Brain microvascular endothelial cell (primary cell): Measurements from ENCODE around the gene PRPF6.

Experiments
- DNase-seq: peaks from one replicate; pipeline ENCODE4 v3.0.0-alpha.2; 2020
- H3K27ac ChIP-seq: fragments of 250-450 bp; sonication (Bioruptor Pico); 2 replicates; pipeline ENCODE4 v1.5.1; 2020; ENCODE audit warnings: mild to moderate bottlenecking, moderate library complexity
- H3K27me3 ChIP-seq: fragments of 250-450 bp; sonication (Bioruptor Pico); replicated peaks from 2 replicates; pipeline ENCODE4 v1.5.1; 2020; ENCODE audit warnings: mild to moderate bottlenecking
- H3K36me3 ChIP-seq: fragments of 250-450 bp; sonication (Bioruptor Pico); replicated peaks from 2 replicates; pipeline ENCODE4 v1.5.1; 2020; ENCODE audit warnings: mild to moderate bottlenecking
- H3K4me3 ChIP-seq: 2 replicates; pipeline ENCODE4 v1.5.1; 2011; ENCODE audit warnings: low read depth, mild to moderate bottlenecking, control low read depth, low read length, moderate library complexity
- in situ Hi-C: cut with HindIII; loops from 2 replicates; pipeline ENCODE4 v1.10.0; 2017; ENCODE audit warnings: low sequenced_read_pairs, low pct_ligation_motif_present
- TF ChIP-seq, protein P1 (sequence below): IDR thresholded peaks from 2 replicates; pipeline ENCODE4 v1.5.1; 2011; ENCODE audit warnings: low read depth, mild to moderate bottlenecking, moderate library complexity, low read length, control low read depth, inconsistent platforms; ENCODE audit errors: missing control alignments

The PRPF6 gene

DNA sequence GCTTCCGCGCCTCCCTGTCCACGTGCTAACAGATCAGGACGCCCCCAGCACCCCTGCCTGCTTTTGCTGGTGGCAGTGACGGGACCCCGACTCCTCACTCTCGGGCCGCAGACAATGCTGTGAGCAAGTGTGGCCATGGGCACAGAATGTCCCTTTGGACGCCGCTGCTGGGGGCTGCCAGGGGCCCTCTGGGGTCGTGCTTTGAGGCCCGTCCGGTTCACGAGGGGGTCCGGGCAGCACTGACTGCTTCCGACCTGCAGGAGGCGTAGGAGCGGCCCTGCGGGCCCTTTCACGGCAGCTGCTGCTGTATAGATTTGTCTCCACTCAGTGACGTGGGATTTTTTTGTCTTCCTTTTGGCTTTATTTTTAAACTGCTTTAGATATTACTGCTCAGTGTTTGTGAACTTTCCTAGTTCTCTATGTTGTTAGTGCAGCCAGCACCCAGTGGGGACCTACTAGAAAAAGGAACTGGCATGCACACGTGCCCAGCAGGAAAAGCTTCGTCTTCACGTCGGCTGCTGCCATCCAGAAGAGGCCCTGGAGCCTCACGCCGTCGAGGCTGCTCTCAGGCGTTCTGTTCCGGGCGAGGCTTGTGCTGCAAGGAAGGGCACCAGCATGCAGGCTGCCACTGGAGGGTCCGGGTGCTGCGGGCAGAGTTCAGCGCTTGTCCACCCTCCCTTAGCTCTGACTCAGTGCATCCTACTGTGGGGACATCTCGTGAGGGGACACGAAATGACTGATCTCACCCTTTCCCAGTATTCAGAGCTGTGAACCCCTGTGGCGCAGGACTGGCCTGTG, 46.5 kb upstream of the PRPF6 start:
- TF ChIP-seq, protein P1, sequence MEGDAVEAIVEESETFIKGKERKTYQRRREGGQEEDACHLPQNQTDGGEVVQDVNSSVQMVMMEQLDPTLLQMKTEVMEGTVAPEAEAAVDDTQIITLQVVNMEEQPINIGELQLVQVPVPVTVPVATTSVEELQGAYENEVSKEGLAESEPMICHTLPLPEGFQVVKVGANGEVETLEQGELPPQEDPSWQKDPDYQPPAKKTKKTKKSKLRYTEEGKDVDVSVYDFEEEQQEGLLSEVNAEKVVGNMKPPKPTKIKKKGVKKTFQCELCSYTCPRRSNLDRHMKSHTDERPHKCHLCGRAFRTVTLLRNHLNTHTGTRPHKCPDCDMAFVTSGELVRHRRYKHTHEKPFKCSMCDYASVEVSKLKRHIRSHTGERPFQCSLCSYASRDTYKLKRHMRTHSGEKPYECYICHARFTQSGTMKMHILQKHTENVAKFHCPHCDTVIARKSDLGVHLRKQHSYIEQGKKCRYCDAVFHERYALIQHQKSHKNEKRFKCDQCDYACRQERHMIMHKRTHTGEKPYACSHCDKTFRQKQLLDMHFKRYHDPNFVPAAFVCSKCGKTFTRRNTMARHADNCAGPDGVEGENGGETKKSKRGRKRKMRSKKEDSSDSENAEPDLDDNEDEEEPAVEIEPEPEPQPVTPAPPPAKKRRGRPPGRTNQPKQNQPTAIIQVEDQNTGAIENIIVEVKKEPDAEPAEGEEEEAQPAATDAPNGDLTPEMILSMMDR, result peak; percentile 61
- DNase-seq, result no peak
- Histone ChIP-seq H3K27me3 (no peaks in the 10 kb centered on the region), H3K4me3 (no peak overlapping the region), H3K27ac (no peak overlapping the region), H3K36me3 (peaks cover 75% of the 10 kb centered on the region)
- in situ Hi-C loops, result no loop called here

DNA sequence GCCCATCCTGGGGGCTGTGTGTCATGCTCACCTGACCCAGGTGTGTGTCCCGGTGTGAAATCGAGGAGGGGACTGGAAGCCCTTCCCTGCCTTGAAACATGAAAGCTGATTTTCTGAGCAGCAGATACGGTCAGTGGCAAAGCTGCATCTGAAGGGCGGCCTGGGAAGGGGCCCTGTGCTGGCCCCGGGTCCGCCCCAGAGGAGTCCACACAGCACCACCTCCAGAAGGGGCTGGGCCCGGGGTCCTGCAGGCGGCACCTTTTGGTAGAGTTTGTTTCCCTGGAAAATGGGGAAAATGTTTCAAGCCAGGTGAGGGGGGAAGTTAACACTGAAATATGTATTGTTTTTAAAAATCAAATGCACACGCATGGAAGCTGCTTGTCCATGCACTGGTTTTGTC, 45.5 kb upstream of the PRPF6 start:
- TF ChIP-seq, protein P1, result no peak
- H3K27me3 ChIP-seq, result no peaks in the 10 kb centered on the region
- in situ Hi-C loops, result no loop called here
- DNase-seq, result no peak
- no peak overlapping the region for H3K4me3 ChIP-seq
- H3K27ac ChIP-seq, result no peak overlapping the region
- H3K36me3 ChIP-seq, result peaks cover 74% of the 10 kb centered on the region

DNA sequence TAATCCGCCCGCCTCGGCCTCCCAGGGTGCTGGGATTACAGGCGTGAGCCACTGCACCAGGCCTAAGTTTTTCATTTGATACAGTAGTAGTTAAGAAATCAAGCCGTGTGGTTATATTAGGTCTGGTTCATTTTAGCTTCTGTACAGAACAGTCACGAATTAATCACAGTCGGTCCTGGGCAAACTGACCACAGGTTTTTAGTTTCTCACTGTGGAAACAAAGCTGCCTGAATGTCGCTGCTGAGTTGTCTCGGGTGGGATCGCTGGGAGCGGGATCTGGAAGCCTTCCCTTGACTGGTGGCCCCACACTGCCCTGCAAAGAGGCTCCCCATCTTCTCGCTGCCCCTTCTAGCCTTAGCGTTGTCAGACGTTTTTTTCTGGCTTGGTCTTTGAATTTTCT, 43.3 kb upstream of the PRPF6 start:
- no peak for DNase-seq
- no peak overlapping the region for H3K27ac ChIP-seq
- H3K36me3 ChIP-seq, result peaks cover 63% of the 10 kb centered on the region
- TF ChIP-seq, protein P1, result no peak
- no peak overlapping the region for H3K4me3 ChIP-seq
- in situ Hi-C loops, result no loop called here
- H3K27me3 ChIP-seq, result no peaks in the 10 kb centered on the region

DNA sequence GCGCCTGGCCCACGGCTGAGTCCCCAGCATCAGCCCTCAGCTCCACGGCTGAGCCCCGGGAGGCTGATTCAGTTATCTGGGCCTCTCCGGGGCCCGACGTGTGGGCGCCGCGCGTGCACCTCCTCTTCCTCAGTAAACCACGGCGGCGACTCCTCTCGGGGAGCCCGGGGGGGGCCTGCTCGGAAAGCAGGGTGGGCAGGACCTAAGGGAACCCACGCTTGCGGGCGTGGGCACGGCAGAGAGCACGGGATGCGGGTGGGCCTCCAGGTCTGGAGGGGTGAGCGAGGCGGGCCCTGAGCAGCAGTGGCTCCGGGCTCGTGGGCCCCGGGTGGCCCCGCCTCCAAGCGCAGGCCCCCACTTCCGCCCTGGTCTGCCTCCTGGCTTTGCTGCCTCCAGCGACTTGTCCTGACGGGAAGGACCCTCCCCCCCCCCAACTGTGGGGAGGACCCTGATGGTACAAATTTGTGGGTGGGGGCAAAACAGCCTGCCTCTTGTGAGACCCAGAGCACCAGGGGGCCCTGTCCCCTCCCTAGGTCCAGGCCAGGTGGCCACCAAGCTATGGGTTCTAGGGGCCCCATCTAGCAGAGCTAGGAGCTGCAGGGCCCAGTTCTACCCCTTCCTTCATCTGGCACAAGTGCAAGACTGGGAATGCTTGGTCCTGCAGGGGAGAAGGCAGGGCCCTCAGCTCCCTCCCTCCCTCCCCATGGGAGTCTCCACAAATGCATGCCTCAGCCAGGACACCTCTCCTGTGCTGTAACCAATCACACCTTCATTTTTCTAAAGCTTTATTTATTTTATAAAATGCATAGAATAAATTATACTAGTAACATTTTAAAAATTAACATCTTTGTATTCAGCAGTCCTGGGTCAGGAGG, 41.6 kb upstream of the PRPF6 start:
- Histone ChIP-seq H3K4me3 (no peak overlapping the region), H3K36me3 (peaks cover 63% of the 10 kb centered on the region), H3K27ac (no peak overlapping the region), H3K27me3 (no peaks in the 10 kb centered on the region)
- DNase-seq, result no peak
- in situ Hi-C loops, result no loop called here
- TF ChIP-seq, protein P1, result no peak

DNA sequence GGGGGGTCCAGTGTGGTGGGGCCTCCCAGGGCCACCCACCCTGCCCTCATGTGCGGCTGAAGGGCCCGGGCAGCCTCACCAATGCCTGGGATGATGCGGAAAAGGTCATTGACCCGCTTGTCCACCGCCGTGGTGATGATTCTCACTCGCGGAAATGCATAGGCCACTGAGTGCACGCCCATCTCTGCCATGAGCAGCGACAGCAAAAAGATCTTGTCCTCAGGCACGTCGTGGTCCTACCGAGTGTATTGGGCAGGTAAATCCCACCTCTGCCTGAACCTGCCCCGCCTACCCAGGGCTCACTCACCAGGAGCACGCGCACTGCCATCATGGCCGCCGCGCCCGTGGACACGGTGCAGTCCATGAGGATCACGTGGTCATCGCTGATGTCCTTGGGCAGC, 40.9 kb upstream of the PRPF6 start:
- DNase-seq, result no peak
- no peak overlapping the region for H3K27ac ChIP-seq
- H3K4me3 ChIP-seq, result no peak overlapping the region
- TF ChIP-seq, protein P1, result no peak
- in situ Hi-C loops, result no loop called here
- no peaks in the 10 kb centered on the region for H3K27me3 ChIP-seq
- H3K36me3 ChIP-seq, result peaks cover 62% of the 10 kb centered on the region
